Stimulated activated CD4-positive, alpha-beta T cell treated with anti-CD3 and anti-CD28 coated beads, Interleukin-12 subunit alpha, Interleukin-12 subunit beta, amount 100 ng/mL, for 4 hours (primary cell): ENCODE measurements around the gene PODN.

ENCODE experiments used
- DNase-seq: peaks from one replicate; pipeline ENCODE4 v3.0.0-alpha.2; 2020

The PODN gene

GRCh38 chr1:53133261-53134041 lies 71.4 kb downstream of the PODN start:
- no peak for DNase-seq

- DNase-seq, result no peak
Measured at GRCh38 chr1:53134042-53134485, 72.1 kb downstream of the PODN start.
